ENCODE results near the gene ODAD3. TPM values are rescaled to one million over a fixed set of nuclear protein-coding genes. Genes with fewer than 3 reads are reported as not detected.
A peak's percentile ranks its signal among the peaks of the same experiment; 100 is the strongest.

The ODAD3 gene
- total and polyA plus RNA-seq, 2 donors (not counting 1 experiment from before 2014, with no cell fraction given): 0.18 to 0.62 TPM

GRCh38 chr19:11377237-11377636 is 57.7 kb downstream of the ODAD3 start:
- Histone ChIP-seq H3K4me1 (ENCODE audit: control insufficient read depth in 2 of 2, insufficient read depth in 2 of 2, low read length in 2 of 2) (peaks cover 42 to 53% of the 10 kb centered on the region in 2 donors), H3K4me2 (replicated peaks; ENCODE audit: low read depth, low read length, poor library complexity, severe bottlenecking) (no peak overlapping the region), H3K9ac (ENCODE audit: low read length) (no peak overlapping the region), H3K79me2 (ENCODE audit: control insufficient read depth, insufficient read depth, low read length) (peaks cover 16% of the 10 kb centered on the region), H3K27ac (ENCODE audit: low read length in 2 of 2) (no peak overlapping the region), H3K27me3 (replicated peaks in 1 of 4; ENCODE audit: control extremely low read depth in 1 of 4, control insufficient read depth in 3 of 4, insufficient read depth in 4 of 4, low read length in 3 of 4) (peaks cover 0 to 3% (median 0%) of the 10 kb centered on the region in 4 experiments), H3K4me3 (ENCODE audit: control extremely low read depth in 1 of 5, extremely low read depth in 1 of 5, insufficient read depth in 1 of 5, low read depth in 2 of 5, low read length in 4 of 5) (no peak overlapping the region), H3K9me3 (ENCODE audit: control extremely low read depth in 1 of 3, control insufficient read depth in 2 of 3, insufficient read depth in 1 of 3, low read length in 2 of 3) (peaks cover 0 to 6% (median 0%) of the 10 kb centered on the region in 3 donors), H2AFZ (ENCODE audit: insufficient read depth, low read depth, low read length, poor library complexity, severe bottlenecking) (no peak overlapping the region), H4K20me1 (ENCODE audit: control insufficient read depth, insufficient read depth, low read length, poor library complexity, severe bottlenecking) (no peaks in the 10 kb centered on the region), H3K36me3 (replicated peaks in 1 of 2; ENCODE audit: control extremely low read depth in 1 of 2, control insufficient read depth in 1 of 2, extremely low read depth in 1 of 2, insufficient read depth in 2 of 2, low read length in 1 of 2) (no peaks in the 10 kb centered on the region)
- H3K4me1 Mint-ChIP-seq: peaks cover 35% of the 10 kb centered on the region
- ATAC-seq (ENCODE audit: low read depth) (no peak), DNase-seq (no peak)
- peak overlapping the region; percentile 34 for H3K27ac Mint-ChIP-seq
- H3K4me3 Mint-ChIP-seq: peak overlapping the region; percentile 60
- H3K9me3 Mint-ChIP-seq (ENCODE audit: insufficient read depth): no peaks in the 10 kb centered on the region
- ChIA-PET POLR2A (interaction anchor here (1.1 kb wide), 1 partner anchor 31 kb away, joined by 3 read pairs; the partner anchor contains the start of genes CCDC159 and TMEM205), CTCF (interaction anchor here (0.7 to 4.6 kb wide), 10 partner anchors 22 to 105 kb away, joined by 3 to 37 read pairs (median 4); no protein-coding TSS in a partner anchor)
- intact Hi-C loops (cut with micrococcal nuclease): loop anchor here (10.0 kb wide), 1 partner anchor 1562 kb away; the partner anchor contains the start of gene FBXL12
- TF ChIP-seq, protein P1, sequence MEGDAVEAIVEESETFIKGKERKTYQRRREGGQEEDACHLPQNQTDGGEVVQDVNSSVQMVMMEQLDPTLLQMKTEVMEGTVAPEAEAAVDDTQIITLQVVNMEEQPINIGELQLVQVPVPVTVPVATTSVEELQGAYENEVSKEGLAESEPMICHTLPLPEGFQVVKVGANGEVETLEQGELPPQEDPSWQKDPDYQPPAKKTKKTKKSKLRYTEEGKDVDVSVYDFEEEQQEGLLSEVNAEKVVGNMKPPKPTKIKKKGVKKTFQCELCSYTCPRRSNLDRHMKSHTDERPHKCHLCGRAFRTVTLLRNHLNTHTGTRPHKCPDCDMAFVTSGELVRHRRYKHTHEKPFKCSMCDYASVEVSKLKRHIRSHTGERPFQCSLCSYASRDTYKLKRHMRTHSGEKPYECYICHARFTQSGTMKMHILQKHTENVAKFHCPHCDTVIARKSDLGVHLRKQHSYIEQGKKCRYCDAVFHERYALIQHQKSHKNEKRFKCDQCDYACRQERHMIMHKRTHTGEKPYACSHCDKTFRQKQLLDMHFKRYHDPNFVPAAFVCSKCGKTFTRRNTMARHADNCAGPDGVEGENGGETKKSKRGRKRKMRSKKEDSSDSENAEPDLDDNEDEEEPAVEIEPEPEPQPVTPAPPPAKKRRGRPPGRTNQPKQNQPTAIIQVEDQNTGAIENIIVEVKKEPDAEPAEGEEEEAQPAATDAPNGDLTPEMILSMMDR (IDR thresholded peaks at IDR 0.05): no peak
- TF ChIP-seq EZH2 (IDR thresholded peaks at IDR 0.05; ENCODE audit: borderline replicate concordance, insufficient read depth, low read depth, low read length, poor library complexity, severe bottlenecking): no peak
- no peaks in the 10 kb centered on the region for H3K27me3 Mint-ChIP-seq
